GM19043 (cell line): ENCODE data around the gene ABCA4.
"Not testable (repeated sequence)": the region's sequence is repeated elsewhere in the genome, so short reads cannot be mapped to it uniquely, and the experiment has no call there.

ENCODE experiments used
- ATAC-seq: cut with Tn5 transposase; IDR thresholded peaks from one replicate; pipeline ENCODE4 v1.9.1; 2021; ENCODE audit warnings: low read depth; ENCODE audit not compliant: unreplicated experiment

The ABCA4 gene

GRCh38 chr1:94120991-94121390, at the start of gene ABCA4:
Gene ABCA4 (minus strand): TSS chr1:94121148. CDS start chr1:94121045, 103 bp downstream.
- ATAC-seq = no peak

DNA sequence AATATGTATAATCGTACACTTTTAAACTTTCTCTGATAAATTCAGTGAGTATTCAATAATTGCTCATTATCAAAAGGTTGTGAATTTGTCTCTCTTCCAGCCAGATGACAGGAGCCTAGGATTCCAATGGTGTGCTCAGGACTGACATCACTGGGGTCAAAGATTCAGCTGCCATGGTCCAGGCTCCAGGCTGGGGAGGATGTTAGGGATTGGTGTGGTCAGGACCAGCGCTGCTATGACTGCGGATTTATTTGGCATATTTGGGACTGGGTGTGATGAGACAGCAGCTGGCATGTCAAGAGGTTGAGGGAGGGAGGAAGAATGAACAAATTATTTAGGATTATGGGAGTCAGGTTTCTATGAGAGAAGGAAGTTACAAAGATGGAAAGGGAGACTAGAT, 48.2 kb upstream of the ABCA4 start:
- no peak for ATAC-seq

DNA sequence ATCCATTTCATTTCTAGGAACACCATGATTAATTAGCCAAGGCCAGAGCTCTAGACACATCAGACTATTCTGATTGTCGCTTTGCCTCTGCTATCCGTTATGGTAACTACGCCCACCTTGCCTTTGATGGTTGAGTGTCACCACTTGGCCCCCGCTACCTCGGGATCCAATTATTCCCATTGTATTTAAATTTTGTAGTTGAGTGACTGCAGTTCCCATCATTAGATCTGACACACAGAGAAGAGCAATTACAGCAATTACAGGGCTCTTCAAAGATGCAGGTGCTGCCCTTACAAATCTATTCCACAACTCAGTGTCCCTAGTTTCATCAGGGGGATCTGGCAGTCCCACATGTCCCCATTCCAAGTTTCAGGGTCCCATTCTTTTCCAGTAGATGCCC, 44.9 kb upstream of the ABCA4 start:
- no peak for ATAC-seq

DNA sequence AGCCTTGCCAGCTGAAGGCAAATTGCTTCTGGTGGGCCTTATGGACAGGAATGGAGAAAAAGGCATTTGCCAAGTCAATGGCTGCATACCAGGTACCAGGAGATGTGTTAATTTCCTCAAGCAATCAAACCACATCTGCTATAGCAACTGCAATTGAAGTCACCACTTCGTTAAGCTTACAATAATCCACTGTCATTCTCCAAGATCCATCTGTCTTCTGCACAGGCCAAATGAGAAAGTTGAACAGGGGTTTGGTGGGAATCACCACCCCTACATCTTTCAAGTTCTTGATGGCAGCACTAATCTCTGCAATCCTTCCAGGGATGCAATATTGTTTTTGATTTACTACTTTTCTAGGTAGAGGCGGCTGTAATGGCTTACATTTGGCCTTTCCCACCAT, 43.9 kb upstream of the ABCA4 start:
- ATAC-seq = not testable (repeated sequence)

DNA sequence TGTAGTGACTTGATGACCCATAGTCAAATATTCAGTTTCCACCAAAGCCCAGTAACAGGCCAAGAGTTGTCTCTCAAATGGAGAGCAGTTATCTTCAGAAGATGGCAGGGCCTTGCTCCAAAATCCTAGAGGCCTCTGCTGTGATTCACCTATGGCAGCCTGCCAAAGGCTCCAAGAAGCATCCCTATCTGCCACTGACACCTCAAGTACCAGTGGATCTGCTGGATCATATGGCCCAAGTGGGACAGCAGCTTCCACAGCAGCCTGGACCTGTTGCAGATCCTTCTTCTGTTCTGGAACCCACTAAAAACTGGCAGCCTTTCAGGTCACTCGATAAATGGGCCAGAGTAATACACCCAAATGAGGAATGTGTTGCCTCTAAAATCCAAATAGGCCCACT, 43.2 kb upstream of the ABCA4 start:
- not testable (repeated sequence) for ATAC-seq

GRCh38 chr1:94163249-94163648, 42.3 kb upstream of the ABCA4 start:
- ATAC-seq = not testable (repeated sequence)

DNA sequence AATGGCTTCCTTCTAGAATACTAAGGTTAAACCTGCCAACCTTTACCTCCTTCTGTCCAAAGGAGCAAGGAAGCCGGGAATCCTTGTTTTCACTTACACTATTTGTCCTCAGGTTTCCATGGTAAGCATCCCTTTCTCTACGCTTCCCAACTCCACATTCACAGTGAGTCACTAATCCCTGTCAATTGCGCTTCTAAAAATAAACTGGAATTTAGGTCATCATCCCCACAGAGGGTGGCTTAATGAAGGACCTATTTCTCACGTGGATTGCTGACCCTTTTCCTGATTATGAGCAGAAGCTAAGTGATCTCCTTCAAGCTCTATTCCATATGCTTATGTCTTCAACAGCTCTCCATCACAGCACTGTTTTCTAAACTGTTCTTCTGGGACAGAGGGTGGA, 39.9 kb upstream of the ABCA4 start:
- no peak for ATAC-seq

DNA sequence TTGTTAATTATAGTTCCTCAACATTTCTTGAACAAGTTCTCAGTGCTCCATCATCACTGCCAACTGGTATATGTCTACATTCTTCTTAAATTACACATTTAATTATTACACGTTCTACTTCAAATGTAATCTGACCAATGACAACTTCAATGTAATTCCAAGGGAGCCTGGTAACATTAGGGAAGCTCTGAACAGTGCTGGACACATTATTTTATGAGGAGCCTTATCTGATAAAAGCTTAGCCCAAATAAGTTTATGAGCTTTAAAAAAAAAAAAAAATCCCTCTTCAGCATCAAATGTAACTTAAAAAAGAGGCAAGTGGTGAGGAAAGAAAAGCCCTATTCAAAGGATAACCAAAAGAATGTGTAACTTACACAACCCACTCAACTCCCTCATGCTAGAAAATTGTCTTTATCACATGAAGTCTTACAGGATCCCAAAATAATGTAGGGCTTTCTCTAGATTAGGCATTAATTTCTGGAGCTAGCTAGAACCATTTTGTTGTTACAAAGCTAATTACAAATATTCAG, 35.2 kb upstream of the ABCA4 start:
- no peak for ATAC-seq

DNA sequence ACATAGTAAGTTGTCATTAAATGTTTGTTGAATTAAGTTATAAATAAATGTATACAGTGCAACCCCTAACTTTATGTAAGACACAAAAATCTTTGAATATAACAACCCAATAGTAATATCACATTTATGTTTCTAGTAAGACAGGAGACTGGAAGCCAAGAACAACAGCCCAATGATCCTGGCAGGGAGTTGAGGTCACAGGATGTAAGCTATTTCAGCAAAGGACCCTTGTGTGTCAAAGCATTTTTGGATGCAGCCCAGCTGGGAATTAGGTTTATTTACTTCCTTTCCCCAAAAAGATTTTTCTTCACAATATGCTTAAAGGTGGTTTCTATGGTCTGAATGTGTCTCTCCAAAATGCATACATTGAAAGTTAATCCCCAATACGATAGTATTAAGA, 34.0 kb upstream of the ABCA4 start:
- no peak for ATAC-seq

DNA sequence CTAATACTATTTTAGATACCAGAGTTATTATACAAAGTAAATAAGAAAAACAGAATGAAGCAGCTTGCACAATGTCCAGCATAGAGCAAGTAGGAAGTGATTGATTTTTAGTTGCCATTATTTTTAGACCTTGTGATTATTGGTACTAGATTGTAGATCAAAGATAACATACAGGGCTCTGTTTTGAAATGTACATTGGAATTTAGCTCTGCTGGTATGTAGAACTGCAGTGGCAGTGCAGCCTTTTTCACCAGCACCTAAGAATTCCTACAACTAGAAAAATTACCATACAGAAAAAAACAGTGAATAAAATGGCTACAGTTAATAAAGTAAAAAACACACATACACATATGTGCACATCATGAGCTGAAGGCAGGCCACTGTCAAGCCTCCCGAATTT, 32.2 kb upstream of the ABCA4 start:
- ATAC-seq = no peak

DNA sequence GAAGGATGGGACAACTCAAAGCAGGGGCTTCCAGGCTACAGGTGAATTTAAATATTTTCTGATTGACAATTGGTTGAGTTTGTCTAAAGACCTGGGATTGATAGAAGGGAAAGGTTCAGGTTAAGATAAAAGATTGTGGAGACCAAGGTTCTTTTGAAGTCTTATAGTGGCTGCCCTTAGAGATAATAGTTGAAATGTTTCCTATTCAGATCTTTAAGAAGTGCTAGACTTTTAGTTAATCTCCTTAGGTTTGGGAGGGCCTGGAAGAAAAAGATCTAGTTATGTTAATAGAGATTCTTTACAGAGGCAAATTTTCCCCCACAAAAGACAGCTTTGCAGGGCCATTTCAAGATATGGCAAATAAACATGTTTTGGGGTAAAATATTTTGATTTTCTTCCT, 28.2 kb upstream of the ABCA4 start:
- ATAC-seq = not testable (repeated sequence)

GRCh38 chr1:94146273-94146672, 25.3 kb upstream of the ABCA4 start:
- no peak for ATAC-seq

GRCh38 chr1:94144836-94145235, 23.9 kb upstream of the ABCA4 start:
- ATAC-seq = no peak

GRCh38 chr1:94143809-94144176, 22.8 kb upstream of the ABCA4 start:
- ATAC-seq = no peak

- ATAC-seq = no peak
Observed at GRCh38 chr1:94143173-94143808, 22.3 kb upstream of the ABCA4 start.

GRCh38 chr1:94142583-94142982, 21.6 kb upstream of the ABCA4 start:
- ATAC-seq = no peak

- no peak for ATAC-seq
Observed at GRCh38 chr1:94142022-94142421, 21.1 kb upstream of the ABCA4 start.

DNA sequence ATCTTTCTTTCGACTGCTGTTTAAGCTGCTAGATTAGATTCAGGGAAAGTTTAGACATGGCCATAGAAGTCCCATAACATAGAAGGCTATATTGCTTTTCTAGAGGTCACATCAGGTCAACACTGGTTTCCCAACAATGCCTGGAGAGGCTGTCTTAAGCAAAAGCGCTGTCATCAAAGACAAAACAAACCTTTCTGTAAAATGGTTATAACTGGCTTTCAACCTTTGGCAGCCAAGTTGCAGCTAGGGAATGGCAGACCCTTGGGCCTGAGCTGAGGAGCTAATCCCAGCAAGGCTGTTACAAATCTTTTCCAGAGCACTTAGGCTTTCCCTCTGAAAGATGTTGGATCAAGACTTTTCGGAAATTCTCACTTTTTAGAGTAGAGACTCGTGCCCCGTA, 11.2 kb upstream of the ABCA4 start:
- no peak for ATAC-seq

DNA sequence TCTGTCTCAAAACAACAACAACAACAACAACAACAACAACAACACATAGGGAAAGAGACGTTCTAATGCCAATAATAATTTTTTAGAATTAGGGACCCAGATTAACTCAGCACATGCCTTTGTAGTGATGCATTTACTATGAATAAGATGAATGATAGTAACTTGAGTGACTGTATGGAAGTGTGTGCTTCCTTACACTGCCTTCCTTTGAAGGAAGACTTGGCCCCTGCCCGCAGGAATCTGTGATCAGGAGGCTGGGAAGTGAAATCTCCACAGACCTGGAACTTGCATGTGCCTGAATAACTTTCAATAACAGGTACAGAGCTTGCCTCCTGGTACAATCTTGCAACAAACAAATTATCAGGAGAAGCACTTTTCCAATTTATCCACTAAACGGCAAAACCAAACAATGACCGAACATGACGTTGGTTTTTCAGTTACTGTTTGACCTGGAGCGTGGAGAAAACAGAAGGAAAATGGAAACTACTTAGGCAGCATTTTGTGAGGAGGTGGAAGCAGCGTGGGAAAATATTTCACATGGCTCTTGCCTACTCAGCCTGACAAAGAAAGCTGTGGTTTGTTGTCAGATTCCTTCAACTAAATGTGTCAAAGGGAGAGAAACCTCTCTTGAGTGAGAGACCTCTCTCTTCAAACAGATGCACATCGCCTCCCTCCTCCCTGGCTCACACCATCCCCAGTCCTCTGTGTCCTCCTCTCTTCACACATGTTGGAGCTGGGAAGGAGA, 10.1 kb upstream of the ABCA4 start:
- ATAC-seq = no peak

DNA sequence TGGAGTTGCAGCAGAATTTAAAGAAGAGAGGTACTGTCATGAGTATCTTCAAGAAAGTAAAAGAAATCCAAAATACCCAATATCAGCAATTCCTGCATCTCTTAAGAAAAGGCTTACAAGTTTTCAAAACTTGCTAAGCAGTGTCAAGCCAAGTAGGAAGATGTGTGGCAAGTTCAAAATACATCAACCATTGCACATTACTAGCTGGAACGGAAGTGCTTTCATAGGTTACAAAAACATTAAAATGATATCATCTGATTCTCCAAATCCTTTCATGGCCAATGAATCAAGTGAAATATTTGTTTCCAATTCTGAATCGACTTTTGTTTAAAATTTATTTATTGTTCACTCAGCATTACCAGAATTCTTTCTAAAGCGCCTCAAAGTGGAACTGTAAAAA, 5.7 kb upstream of the ABCA4 start:
- ATAC-seq = no peak

- ATAC-seq = no peak
Observed at GRCh38 chr1:94125551-94126514, 4.9 kb upstream of the ABCA4 start.
